ENCODE measurements around the gene CASP14.
"Not testable (repeated sequence)": the region's sequence is repeated elsewhere in the genome, so short reads cannot be mapped to it uniquely, and the experiment has no call there.

Gene CASP14

DNA sequence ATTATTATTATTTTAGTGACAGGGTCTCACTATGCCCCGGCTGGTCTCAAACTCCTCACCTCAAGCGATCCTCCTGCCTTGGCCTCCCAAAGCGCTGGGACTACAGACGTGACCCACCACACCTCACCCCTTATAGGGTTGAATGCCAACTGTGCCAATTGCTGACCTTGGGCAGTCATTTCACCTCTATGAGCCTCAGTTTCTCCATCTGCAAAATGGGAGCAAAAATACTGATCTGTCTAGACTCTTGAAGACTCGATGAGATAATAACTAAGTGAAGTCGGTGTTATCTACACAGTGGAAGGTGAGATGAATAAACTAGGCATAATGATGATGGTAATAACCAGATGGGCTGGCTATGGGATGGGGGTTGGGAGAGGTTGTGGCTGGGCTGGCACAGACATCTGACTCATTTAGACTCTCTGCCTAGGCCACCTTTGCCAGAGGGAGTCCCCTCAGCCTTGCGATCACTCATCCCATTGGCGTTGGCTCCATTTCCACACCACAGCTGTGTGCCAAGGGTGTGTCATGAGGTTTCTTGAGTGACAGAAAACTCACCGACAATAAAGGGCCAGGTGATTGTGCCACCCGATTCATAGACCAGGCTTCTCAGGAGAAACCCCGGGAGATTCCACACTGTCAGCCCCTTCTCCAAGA, at the start of gene CASP14:
CASP14 (plus strand) TSS at position 596 of the 657 bp plus-strand sequence. CDS start 2,772 bp downstream, outside the sequence.
- DNase-seq = no peak

GRCh38 chr19:15008308-15008707, 41.0 kb upstream of the CASP14 start:
- no peak for DNase-seq

- no peak for DNase-seq
These were observed 38.6 kb upstream of the CASP14 start for GRCh38 chr19:15010501-15011300.

- DNase-seq = peak; percentile 52
These were observed 34.7 kb upstream of the CASP14 start for GRCh38 chr19:15014579-15014978.

DNA sequence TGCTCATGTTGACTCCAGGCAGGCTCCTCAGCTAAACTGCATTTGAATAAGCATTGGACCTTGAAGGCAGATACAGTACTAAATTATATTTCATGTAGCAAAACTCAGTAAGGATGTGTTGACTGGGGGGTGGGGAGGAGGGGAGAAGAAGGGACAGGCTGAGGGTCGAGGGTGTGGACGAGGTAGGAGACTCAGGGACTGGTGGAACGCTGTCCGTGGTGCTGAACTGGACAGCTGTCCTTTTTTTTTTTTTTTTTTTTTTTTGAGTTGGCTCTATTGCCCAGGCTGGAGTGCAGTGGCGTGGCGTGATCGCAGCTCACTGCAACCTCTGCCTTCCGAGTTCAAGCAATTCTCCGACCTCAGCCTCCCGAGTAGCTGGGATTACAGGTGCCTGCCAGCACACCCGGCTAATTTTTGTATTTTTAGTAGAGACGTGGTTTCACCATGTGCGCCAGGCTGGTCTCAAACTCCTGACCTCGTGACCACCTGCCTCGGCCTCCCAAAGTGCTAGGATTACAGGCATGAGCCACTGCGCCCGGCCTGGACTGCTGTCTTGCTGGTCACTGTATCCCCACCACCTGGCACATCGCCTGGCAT, 33.2 kb upstream of the CASP14 start:
- peak; percentile 74 for DNase-seq

DNA sequence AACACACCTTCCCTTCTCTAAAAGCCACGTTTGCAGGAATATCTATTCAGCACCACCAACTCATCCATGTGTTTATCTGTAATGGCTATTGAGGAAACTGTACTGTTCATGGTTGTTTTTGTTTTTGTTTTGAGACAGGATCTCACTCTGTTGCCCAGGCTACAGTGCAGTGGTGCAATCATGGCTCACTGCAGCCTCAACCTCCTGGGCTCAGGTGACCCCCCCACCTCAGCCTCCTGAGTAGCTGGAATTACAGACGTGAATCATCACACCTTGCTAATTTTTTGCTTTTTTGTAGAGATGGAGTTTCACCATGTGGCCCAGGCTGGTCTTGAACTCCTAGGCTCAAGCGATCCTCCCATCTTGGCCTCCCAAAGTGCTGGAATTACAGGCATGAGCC, 30.4 kb upstream of the CASP14 start:
- DNase-seq = not testable (repeated sequence)

GRCh38 chr19:15021286-15022007, 27.8 kb upstream of the CASP14 start:
- no peak for DNase-seq

DNA sequence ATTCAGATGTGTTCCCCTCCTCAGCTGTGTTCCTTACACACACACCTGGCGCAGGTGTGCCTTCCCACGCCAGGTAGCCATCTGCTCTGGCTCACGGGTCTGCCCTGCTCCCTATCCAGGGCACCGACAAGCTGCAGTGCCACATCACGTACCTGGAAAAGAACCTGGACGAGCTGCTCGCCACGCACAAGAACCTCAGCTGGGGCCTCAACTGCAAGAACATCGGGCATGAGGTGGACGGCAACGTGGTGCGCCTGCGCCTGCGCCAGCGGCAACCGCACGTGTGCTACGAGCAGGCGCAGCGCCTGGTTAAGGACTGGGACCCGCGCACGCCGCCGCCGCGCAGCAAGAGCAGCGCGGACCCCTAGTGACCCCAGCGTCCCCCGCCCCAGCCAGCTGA, 26.5 kb upstream of the CASP14 start:
- DNase-seq = no peak

DNA sequence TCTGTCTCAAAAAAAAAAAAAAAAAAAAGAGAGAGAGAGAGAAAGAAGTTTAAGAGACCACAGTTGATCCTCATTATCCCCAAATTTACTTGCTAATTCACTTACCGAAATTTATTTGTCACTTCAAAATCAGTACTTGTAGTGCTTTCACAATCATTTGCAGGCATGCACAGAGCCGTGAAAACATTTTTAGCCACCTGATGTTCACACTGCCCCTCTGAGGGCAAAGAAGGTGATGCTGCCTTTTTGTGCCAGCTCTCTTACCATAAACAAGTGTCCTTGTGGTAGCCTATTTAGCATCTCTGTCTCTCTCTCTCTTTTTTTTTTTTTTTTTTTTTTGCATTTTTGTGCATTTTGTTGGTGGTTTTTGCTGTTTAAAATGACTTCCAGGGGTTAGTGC, 24.1 kb upstream of the CASP14 start:
- peak; percentile 75 for DNase-seq

DNA sequence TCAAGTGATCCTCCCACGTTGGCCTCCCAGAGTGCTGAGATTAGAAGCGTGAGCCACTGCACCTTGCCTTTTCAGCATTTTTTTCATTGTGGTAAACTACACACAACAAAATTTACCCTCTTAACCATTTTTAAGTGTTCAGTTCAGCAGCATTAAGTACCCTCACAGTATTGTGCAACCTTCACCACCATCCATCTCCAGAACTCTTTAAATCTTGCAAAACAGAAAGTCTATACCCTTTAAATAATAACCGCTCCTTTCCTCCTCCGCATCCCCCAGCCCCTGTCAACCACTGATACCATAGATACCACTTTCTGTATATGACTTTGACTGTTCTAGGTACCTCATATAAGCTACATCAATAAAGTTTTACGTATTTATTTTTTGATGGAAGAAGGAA, 20.8 kb upstream of the CASP14 start:
- peak; percentile 36 for DNase-seq

GRCh38 chr19:15031675-15032074, 17.6 kb upstream of the CASP14 start:
- no peak for DNase-seq

DNA sequence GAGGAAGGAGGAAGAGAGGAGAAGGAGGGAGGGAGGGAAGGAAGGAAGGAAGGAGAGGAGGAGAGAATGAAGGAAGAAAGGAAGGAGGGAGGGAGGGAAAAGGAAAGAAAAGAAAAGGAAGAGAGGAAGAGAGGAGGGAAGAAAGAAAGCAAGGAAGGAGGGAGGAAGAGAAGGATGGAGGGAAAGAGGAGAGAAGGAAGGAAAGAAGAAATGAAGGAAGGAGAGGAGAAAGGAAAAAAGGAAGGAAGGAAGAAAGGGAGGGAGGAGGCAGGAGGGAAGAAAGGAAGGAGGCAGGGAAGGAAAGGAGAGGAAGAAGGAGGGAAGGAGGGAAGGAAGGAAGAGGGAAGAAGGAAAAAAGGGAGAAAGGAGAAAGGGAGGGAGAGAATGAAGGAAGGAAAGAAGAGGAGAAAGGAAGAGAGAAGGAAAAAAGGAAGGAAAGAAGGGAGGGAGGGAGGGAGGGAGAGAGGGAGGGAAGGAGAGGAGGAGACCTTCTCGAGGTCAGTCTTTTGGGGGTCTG, 13.4 kb upstream of the CASP14 start:
- no peak for DNase-seq

DNA sequence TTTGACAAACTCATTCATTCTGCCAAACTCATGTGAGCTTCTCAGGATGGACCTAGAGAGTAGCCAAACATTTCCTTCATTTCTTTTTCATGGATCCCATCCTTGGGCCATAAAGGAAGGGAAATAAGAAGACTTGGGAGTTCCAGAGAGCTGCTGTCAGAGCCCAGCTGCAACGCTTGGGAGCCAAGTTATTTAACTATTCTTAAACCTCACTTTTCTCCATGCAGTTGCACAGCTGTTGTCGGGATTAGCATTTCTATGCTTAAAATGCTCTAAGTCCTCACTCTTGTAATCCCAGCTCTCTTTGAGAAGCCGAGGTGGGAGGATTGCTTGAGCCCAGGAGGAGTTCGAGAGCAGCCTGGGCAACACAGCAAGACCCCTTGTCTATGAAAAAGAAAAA, 11.7 kb upstream of the CASP14 start:
- DNase-seq = no peak

- no peak for DNase-seq
These were observed 11.0 kb upstream of the CASP14 start for GRCh38 chr19:15038294-15038693.

GRCh38 chr19:15042003-15042402, 7.3 kb upstream of the CASP14 start:
- DNase-seq = no peak

GRCh38 chr19:15042826-15043225, 6.5 kb upstream of the CASP14 start:
- no peak for DNase-seq

- DNase-seq = no peak
These were observed 3.8 kb upstream of the CASP14 start for GRCh38 chr19:15045506-15045905.

- no peak for DNase-seq
These were observed 1.6 kb upstream of the CASP14 start for GRCh38 chr19:15047680-15048079.

- DNase-seq = no peak
These were observed 1.2 kb upstream of the CASP14 start for GRCh38 chr19:15048128-15048527.

DNA sequence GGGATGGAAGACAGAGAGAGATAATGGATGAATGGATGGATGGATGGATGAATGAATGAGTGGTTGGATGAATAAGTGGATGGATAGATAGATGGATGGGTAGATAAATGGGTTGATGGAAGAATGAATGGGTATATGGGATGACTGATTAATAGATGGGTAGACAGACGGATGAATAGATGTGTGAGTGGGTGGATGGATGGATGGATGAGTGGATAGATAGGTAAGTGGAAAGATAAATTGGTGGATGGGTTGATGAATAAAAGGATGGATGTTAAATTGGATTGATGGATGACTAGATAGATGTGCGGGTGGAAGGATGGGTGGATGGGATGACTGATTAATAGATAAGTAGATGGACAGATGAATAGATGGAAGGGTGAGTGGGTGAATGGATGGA, 1.4 kb downstream of the CASP14 start:
- no peak for DNase-seq

GRCh38 chr19:15062036-15062435, 12.8 kb downstream of the CASP14 start:
- DNase-seq = no peak

DNA sequence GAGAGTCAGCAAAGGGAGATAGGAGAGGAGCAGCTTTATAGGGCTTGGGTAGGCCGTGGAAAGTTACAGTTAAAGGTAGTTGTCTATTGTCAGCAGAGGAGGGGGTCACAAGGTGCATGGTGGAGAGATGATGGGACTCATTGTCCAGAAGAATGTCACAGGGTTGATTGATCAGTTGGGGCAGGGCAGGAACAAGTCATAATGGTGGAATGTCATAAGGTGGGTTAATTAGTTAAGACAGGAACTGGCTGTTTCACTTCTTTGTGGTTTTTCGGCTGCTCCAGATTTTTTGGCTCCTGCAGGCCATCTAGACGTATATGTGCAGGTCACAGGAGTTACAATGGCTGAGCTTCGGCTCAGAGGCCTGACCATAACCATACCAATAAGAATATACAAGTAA, 21.1 kb downstream of the CASP14 start:
- DNase-seq = not testable (repeated sequence)

Measured in OCI-M1 (cell line).